ENCODE data around the gene RAB11FIP4. TPM values are rescaled to one million over a fixed set of nuclear protein-coding genes. Genes with fewer than 3 reads are reported as not detected.
"Not testable (repeated sequence)": the region's sequence is repeated elsewhere in the genome, so short reads cannot be mapped to it uniquely, and the experiment has no call there.

Gene RAB11FIP4
- 2.5 and 11.7 TPM in 2 replicates for total RNA-seq (2014; rRNA removed; shearing (Covaris generic))

GRCh38 chr17:31391496-31391949, at the start of gene RAB11FIP4:
Gene RAB11FIP4 (plus strand): TSS chr17:31391675. CDS start chr17:31391853, 178 bp downstream.
- no peak for DNase-seq (ENCODE audit: low read depth in 1 of 2, low spot score in 2 of 2)
- Histone ChIP-seq H3K27ac (no peak within 1 kb of the TSS), H3K9me3 (replicated peaks) (no peaks in the 10 kb centered on the region), H3K27me3 (replicated peaks) (peaks cover 14% of the 10 kb centered on the region), H3K4me1 (replicated peaks) (peaks cover 12% of the 10 kb centered on the region), H3K4me3 (peak within 1 kb of the TSS; percentile 28), H3K36me3 (no peaks in the 10 kb centered on the region)

GRCh38 chr17:31345191-31345747, 46.2 kb upstream of the RAB11FIP4 start:
- DNase-seq (ENCODE audit: low read depth in 1 of 2, low spot score in 2 of 2); H3K4me3 ChIP-seq; H3K4me1 ChIP-seq (replicated peaks); H3K27ac ChIP-seq; H3K27me3 ChIP-seq (replicated peaks); H3K9me3 ChIP-seq (replicated peaks): not testable (repeated sequence)
- H3K36me3 ChIP-seq: peaks cover 39% of the 10 kb centered on the region

- Histone ChIP-seq H3K27me3 (replicated peaks) (no peaks in the 10 kb centered on the region), H3K4me1 (replicated peaks) (no peaks in the 10 kb centered on the region), H3K36me3 (peaks cover 52% of the 10 kb centered on the region), H3K9me3 (replicated peaks) (no peaks in the 10 kb centered on the region), H3K27ac (no peak overlapping the region), H3K4me3 (no peak overlapping the region)
- DNase-seq (ENCODE audit: low read depth in 1 of 2, low spot score in 2 of 2): no peak
Measured at GRCh38 chr17:31349454-31349853, 42.0 kb upstream of the RAB11FIP4 start.

GRCh38 chr17:31355935-31356334, 35.5 kb upstream of the RAB11FIP4 start:
- H3K27ac ChIP-seq: no peak overlapping the region
- peaks cover 18% of the 10 kb centered on the region for H3K4me1 ChIP-seq (replicated peaks)
- DNase-seq (ENCODE audit: low read depth in 1 of 2, low spot score in 2 of 2): no peak
- no peaks in the 10 kb centered on the region for H3K27me3 ChIP-seq (replicated peaks)
- H3K9me3 ChIP-seq (replicated peaks): no peaks in the 10 kb centered on the region
- no peak overlapping the region for H3K4me3 ChIP-seq
- peaks cover 79% of the 10 kb centered on the region for H3K36me3 ChIP-seq

- peaks cover 18% of the 10 kb centered on the region for H3K4me1 ChIP-seq (replicated peaks)
- H3K27ac ChIP-seq: no peak overlapping the region
- no peak overlapping the region for H3K4me3 ChIP-seq
- peaks cover 74% of the 10 kb centered on the region for H3K36me3 ChIP-seq
- no peaks in the 10 kb centered on the region for H3K27me3 ChIP-seq (replicated peaks)
- no peak for DNase-seq (ENCODE audit: low read depth in 1 of 2, low spot score in 2 of 2)
- H3K9me3 ChIP-seq (replicated peaks): no peaks in the 10 kb centered on the region
Measured at GRCh38 chr17:31357091-31357490, 34.4 kb upstream of the RAB11FIP4 start.

- Histone ChIP-seq H3K4me3 (no peak overlapping the region), H3K27me3 (replicated peaks) (no peaks in the 10 kb centered on the region), H3K27ac (no peak overlapping the region), H3K36me3 (peaks cover 76% of the 10 kb centered on the region), H3K4me1 (replicated peaks) (peaks cover 18% of the 10 kb centered on the region), H3K9me3 (replicated peaks) (no peaks in the 10 kb centered on the region)
- peak in 1 of 2 experiments; percentile 11 for DNase-seq (ENCODE audit: low read depth in 1 of 2, low spot score in 2 of 2)
Measured at GRCh38 chr17:31357839-31358394, 33.6 kb upstream of the RAB11FIP4 start.

- DNase-seq (ENCODE audit: low read depth in 1 of 2, low spot score in 2 of 2): no peak
- Histone ChIP-seq H3K9me3 (replicated peaks) (no peaks in the 10 kb centered on the region), H3K4me3 (no peak overlapping the region), H3K36me3 (peaks cover 57% of the 10 kb centered on the region), H3K4me1 (replicated peaks) (no peaks in the 10 kb centered on the region), H3K27ac (no peak overlapping the region), H3K27me3 (replicated peaks) (no peaks in the 10 kb centered on the region)
Measured at GRCh38 chr17:31364012-31364411, 27.5 kb upstream of the RAB11FIP4 start.

GRCh38 chr17:31366088-31366487, 25.4 kb upstream of the RAB11FIP4 start:
- peaks cover 9% of the 10 kb centered on the region for H3K4me1 ChIP-seq (replicated peaks)
- DNase-seq (ENCODE audit: low read depth in 1 of 2, low spot score in 2 of 2): no peak
- peaks cover 44% of the 10 kb centered on the region for H3K36me3 ChIP-seq
- H3K27me3 ChIP-seq (replicated peaks): no peaks in the 10 kb centered on the region
- no peaks in the 10 kb centered on the region for H3K9me3 ChIP-seq (replicated peaks)
- no peak overlapping the region for H3K27ac ChIP-seq
- H3K4me3 ChIP-seq: no peak overlapping the region

GRCh38 chr17:31369266-31369665, 22.2 kb upstream of the RAB11FIP4 start:
- no peaks in the 10 kb centered on the region for H3K27me3 ChIP-seq (replicated peaks)
- peaks cover 37% of the 10 kb centered on the region for H3K36me3 ChIP-seq
- H3K9me3 ChIP-seq (replicated peaks): no peaks in the 10 kb centered on the region
- peaks cover 19% of the 10 kb centered on the region for H3K4me1 ChIP-seq (replicated peaks)
- DNase-seq (ENCODE audit: low read depth in 1 of 2, low spot score in 2 of 2): no peak
- no peak overlapping the region for H3K4me3 ChIP-seq
- no peak overlapping the region for H3K27ac ChIP-seq

- no peaks in the 10 kb centered on the region for H3K9me3 ChIP-seq (replicated peaks)
- peak in 1 of 2 experiments; percentile 26 for DNase-seq (ENCODE audit: low read depth in 1 of 2, low spot score in 2 of 2)
- H3K27me3 ChIP-seq (replicated peaks): no peaks in the 10 kb centered on the region
- H3K4me3 ChIP-seq: no peak overlapping the region
- H3K36me3 ChIP-seq: peaks cover 28% of the 10 kb centered on the region
- H3K27ac ChIP-seq: no peak overlapping the region
- peaks cover 19% of the 10 kb centered on the region for H3K4me1 ChIP-seq (replicated peaks)
Measured at GRCh38 chr17:31371511-31372097, 19.9 kb upstream of the RAB11FIP4 start.

- no peaks in the 10 kb centered on the region for H3K9me3 ChIP-seq (replicated peaks)
- H3K27me3 ChIP-seq (replicated peaks): no peaks in the 10 kb centered on the region
- no peak overlapping the region for H3K27ac ChIP-seq
- no peak overlapping the region for H3K4me3 ChIP-seq
- H3K36me3 ChIP-seq: peaks cover 20% of the 10 kb centered on the region
- H3K4me1 ChIP-seq (replicated peaks): peaks cover 19% of the 10 kb centered on the region
- DNase-seq (ENCODE audit: low read depth in 1 of 2, low spot score in 2 of 2): peak in 1 of 2 experiments; percentile 42
Measured at GRCh38 chr17:31373150-31374093, 18.1 kb upstream of the RAB11FIP4 start.

- Histone ChIP-seq H3K27me3 (replicated peaks) (no peaks in the 10 kb centered on the region), H3K4me1 (replicated peaks) (peaks cover 19% of the 10 kb centered on the region), H3K27ac (no peak overlapping the region), H3K4me3 (no peak overlapping the region), H3K9me3 (replicated peaks) (no peaks in the 10 kb centered on the region), H3K36me3 (peaks cover 20% of the 10 kb centered on the region)
- no peak for DNase-seq (ENCODE audit: low read depth in 1 of 2, low spot score in 2 of 2)
Measured at GRCh38 chr17:31374094-31374447, 17.4 kb upstream of the RAB11FIP4 start.

- Histone ChIP-seq H3K36me3 (peaks cover 20% of the 10 kb centered on the region), H3K27me3 (replicated peaks) (no peaks in the 10 kb centered on the region), H3K4me3 (no peak overlapping the region), H3K4me1 (replicated peaks) (peaks cover 18% of the 10 kb centered on the region), H3K9me3 (replicated peaks) (no peaks in the 10 kb centered on the region), H3K27ac (no peak overlapping the region)
- DNase-seq (ENCODE audit: low read depth in 1 of 2, low spot score in 2 of 2): no peak
Measured at GRCh38 chr17:31374503-31374902, 17.0 kb upstream of the RAB11FIP4 start.

- H3K36me3 ChIP-seq: peaks cover 18% of the 10 kb centered on the region
- H3K4me1 ChIP-seq (replicated peaks): no peaks in the 10 kb centered on the region
- DNase-seq (ENCODE audit: low read depth in 1 of 2, low spot score in 2 of 2): no peak
- H3K9me3 ChIP-seq (replicated peaks): no peaks in the 10 kb centered on the region
- no peak overlapping the region for H3K4me3 ChIP-seq
- H3K27me3 ChIP-seq (replicated peaks): no peaks in the 10 kb centered on the region
- no peak overlapping the region for H3K27ac ChIP-seq
Measured at GRCh38 chr17:31378638-31379037, 12.8 kb upstream of the RAB11FIP4 start.

Data from SJSA1 (cell line).